Stimulated activated CD4-positive, alpha-beta T cell treated with anti-CD3 and anti-CD28 coated beads, Interleukin-4, amount 100 ng/mL, for 1 hour (primary cell): ENCODE data around the gene PRSS27.
"Not testable (repeated sequence)": the region's sequence is repeated elsewhere in the genome, so short reads cannot be mapped to it uniquely, and the experiment has no call there.

Experiments used
- DNase-seq: peaks from one replicate; pipeline ENCODE4 v3.0.0-alpha.2; 2020

PRSS27 gene

GRCh38 chr16:2692251-2692947, 27.6 kb downstream of the PRSS27 start:
- DNase-seq: no peak

- no peak for DNase-seq
Observed at GRCh38 chr16:2691491-2692248, 28.4 kb downstream of the PRSS27 start.

GRCh38 chr16:2690852-2691251, 29.2 kb downstream of the PRSS27 start:
- DNase-seq: no peak

GRCh38 chr16:2689968-2690801, 29.8 kb downstream of the PRSS27 start:
- DNase-seq: no peak

GRCh38 chr16:2689422-2689821, 30.6 kb downstream of the PRSS27 start:
- DNase-seq: not testable (repeated sequence)

GRCh38 chr16:2687531-2688308, 32.3 kb downstream of the PRSS27 start:
- no peak for DNase-seq

GRCh38 chr16:2686912-2687507, 33.0 kb downstream of the PRSS27 start:
- DNase-seq: no peak

GRCh38 chr16:2686075-2686474, 33.9 kb downstream of the PRSS27 start:
- DNase-seq: not testable (repeated sequence)

- not testable (repeated sequence) for DNase-seq
Observed at GRCh38 chr16:2683041-2683440, 37.0 kb downstream of the PRSS27 start.

- peak; percentile 97 for DNase-seq
Observed at GRCh38 chr16:2682209-2683021, 37.6 kb downstream of the PRSS27 start, which contains the start of gene KCTD5. TSS of gene KCTD5 (plus strand) at chr16:2682523. CDS start at chr16:2682549, 26 bp downstream.

GRCh38 chr16:2680360-2680759, 39.7 kb downstream of the PRSS27 start:
- not testable (repeated sequence) for DNase-seq

- DNase-seq: not testable (repeated sequence)
Observed at GRCh38 chr16:2679902-2680301, 40.1 kb downstream of the PRSS27 start.

- not testable (repeated sequence) for DNase-seq
Observed at GRCh38 chr16:2678206-2678965, 41.6 kb downstream of the PRSS27 start.

GRCh38 chr16:2676937-2677336, 43.1 kb downstream of the PRSS27 start:
- DNase-seq: not testable (repeated sequence)

- no peak for DNase-seq
Observed at GRCh38 chr16:2675714-2676113, 44.3 kb downstream of the PRSS27 start.

GRCh38 chr16:2675021-2675420, 45.0 kb downstream of the PRSS27 start:
- DNase-seq: no peak

- DNase-seq: peak; percentile 94
Observed at GRCh38 chr16:2673066-2673999, 46.7 kb downstream of the PRSS27 start.

GRCh38 chr16:2671741-2672140, 48.3 kb downstream of the PRSS27 start:
- DNase-seq: no peak

GRCh38 chr16:2671193-2671592, 48.8 kb downstream of the PRSS27 start:
- not testable (repeated sequence) for DNase-seq
